IPS DF 4.7 (cell line): Measurements from ENCODE around the gene NBEA.

Experiments
- DNase-seq: peaks from one replicate; pipeline ENCODE4 v3.0.0-alpha.2; 2013; ENCODE audit warnings: low spot score; ENCODE audit errors: extremely low read depth

The NBEA gene

GRCh38 chr13:35278917-35279316 lies 336.8 kb downstream of the NBEA start:
- DNase-seq = no peak

GRCh38 chr13:35279500-35279899 lies 337.4 kb downstream of the NBEA start:
- no peak for DNase-seq

GRCh38 chr13:35283856-35284255 lies 341.8 kb downstream of the NBEA start:
- DNase-seq = no peak

GRCh38 chr13:35285677-35286076 lies 343.6 kb downstream of the NBEA start:
- no peak for DNase-seq

GRCh38 chr13:35292329-35292728 lies 350.3 kb downstream of the NBEA start:
- no peak for DNase-seq

- DNase-seq = no peak
Observed at GRCh38 chr13:35293579-35294226, 351.6 kb downstream of the NBEA start.

GRCh38 chr13:35309706-35310105 lies 367.6 kb downstream of the NBEA start:
- DNase-seq = no peak

GRCh38 chr13:35332134-35332533 lies 390.1 kb downstream of the NBEA start:
- no peak for DNase-seq

- DNase-seq = no peak
Observed at GRCh38 chr13:35333157-35333556, 391.1 kb downstream of the NBEA start.

GRCh38 chr13:35342440-35342839 lies 400.4 kb downstream of the NBEA start:
- DNase-seq = no peak

- no peak for DNase-seq
Observed at GRCh38 chr13:35343417-35343816, 401.3 kb downstream of the NBEA start.

- no peak for DNase-seq
Observed at GRCh38 chr13:35345992-35346391, 403.9 kb downstream of the NBEA start.

GRCh38 chr13:35346494-35346893 lies 404.4 kb downstream of the NBEA start:
- no peak for DNase-seq

GRCh38 chr13:35347679-35348205 lies 405.7 kb downstream of the NBEA start:
- no peak for DNase-seq

- no peak for DNase-seq
Observed at GRCh38 chr13:35349052-35349451, 407.0 kb downstream of the NBEA start.

- DNase-seq = no peak
Observed at GRCh38 chr13:35349673-35350278, 407.7 kb downstream of the NBEA start.

GRCh38 chr13:35354285-35354684 lies 412.2 kb downstream of the NBEA start:
- DNase-seq = no peak

GRCh38 chr13:35354882-35355281 lies 412.8 kb downstream of the NBEA start:
- no peak for DNase-seq

- DNase-seq = no peak
Observed at GRCh38 chr13:35356572-35356971, 414.5 kb downstream of the NBEA start.

GRCh38 chr13:35365883-35366282 lies 423.8 kb downstream of the NBEA start:
- DNase-seq = no peak

GRCh38 chr13:35367586-35367985 lies 425.5 kb downstream of the NBEA start:
- DNase-seq = no peak

GRCh38 chr13:35378939-35379338 lies 436.9 kb downstream of the NBEA start:
- DNase-seq = no peak

- no peak for DNase-seq
Observed at GRCh38 chr13:35379663-35380062, 437.6 kb downstream of the NBEA start.
